ENCODE data around the gene DTX4. TPM values are rescaled to one million over a fixed set of nuclear protein-coding genes. Genes with fewer than 3 reads are reported as not detected.
A peak's percentile ranks its signal among the peaks of the same experiment; 100 is the strongest.

DTX4 gene
- total RNA-seq, 1 experiment from 2014 or later, result 7.6 TPM

- no peak for TF ChIP-seq CTCF (IDR thresholded peaks at IDR 0.05 in 2 of 3, conservative IDR thresholded peaks at IDR 0.05 in 1 of 3; ENCODE audit: borderline replicate concordance in 1 of 3, insufficient read depth in 1 of 3, low read depth in 2 of 3, low read length in 2 of 3)
- TF ChIP-seq ZNF274 (IDR thresholded peaks at IDR 0.05; ENCODE audit: low read depth, low read length), result no peak
- TF ChIP-seq CEBPB (IDR thresholded peaks at IDR 0.05; ENCODE audit: low read depth), result no peak
- no peak for TF ChIP-seq YY1 (IDR thresholded peaks at IDR 0.05; ENCODE audit: extremely low read depth, insufficient replicate concordance, low read depth, low read length)
- TF ChIP-seq RAD21 (IDR thresholded peaks at IDR 0.05; ENCODE audit: low read depth), result no peak
- TF ChIP-seq TCF7L2 (IDR thresholded peaks at IDR 0.05; ENCODE audit: borderline replicate concordance, extremely low read depth, insufficient read depth, insufficient read length), result no peak
- TF ChIP-seq ZFX (IDR thresholded peaks at IDR 0.05), result no peak
- no peak for TF ChIP-seq ATF3 (IDR thresholded peaks at IDR 0.05)
- TF ChIP-seq ELF1 (IDR thresholded peaks at IDR 0.05; ENCODE audit: borderline replicate concordance, low read depth), result no peak
- TF ChIP-seq SP1 (IDR thresholded peaks at IDR 0.05; ENCODE audit: low read depth), result no peak
These were observed 13.5 kb downstream of the DTX4 start (continued) for GRCh38 chr11:59185386-59185945.

DNA sequence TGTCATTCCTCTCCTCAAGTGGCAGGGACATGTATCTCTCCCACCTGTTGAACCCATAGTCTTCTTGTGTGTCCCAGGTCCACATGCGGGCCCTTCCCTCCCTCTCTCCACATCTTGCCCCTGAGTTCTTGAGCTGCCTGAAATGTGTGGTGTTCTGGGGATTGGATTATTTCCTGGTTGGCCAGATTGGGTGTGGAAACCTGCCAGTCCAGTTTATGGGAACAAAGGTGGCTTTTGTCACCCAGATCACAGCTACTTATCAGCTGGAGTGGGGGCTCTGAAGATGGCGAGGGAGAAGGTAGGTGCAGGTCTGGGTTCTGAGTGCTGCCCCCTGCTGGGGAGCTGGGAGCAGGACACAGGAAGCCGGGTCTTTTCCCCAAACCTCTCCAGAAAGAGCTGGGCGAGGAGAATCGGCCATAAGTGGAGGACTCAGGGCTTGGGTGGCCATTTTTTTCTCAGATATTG lies 14.2 kb downstream of the DTX4 start:
- peak; percentile 57 for DNase-seq (ENCODE audit: low read depth, low spot score)
- Histone ChIP-seq H3K27ac (ENCODE audit: low read depth, low read length) (no peak overlapping the region; the same call in 1 of the 2 replicates), H4K20me1 (ENCODE audit: insufficient read depth) (no peaks in the 10 kb centered on the region), H3K4me3 (replicated peaks in 1 of 2; ENCODE audit: low read depth in 1 of 2, low read length in 2 of 2) (peak overlapping the region in 1 of 2 experiments; percentile 7; a peak in 1 of 4 replicates), H3K9me2 (ENCODE audit: insufficient read depth) (no peaks in the 10 kb centered on the region), H3K36me3 (ENCODE audit: control insufficient read depth in 1 of 2, insufficient read depth in 2 of 2, low read length in 2 of 2) (no peaks in the 10 kb centered on the region), H3K4me2 (ENCODE audit: low read length) (peak overlapping the region; percentile 56), H3K4me1 (ENCODE audit: control insufficient read depth in 1 of 2, insufficient read depth in 2 of 2, low read length in 2 of 2) (peaks cover 13 to 20% of the 10 kb centered on the region in 2 experiments; a peak in 3 of 4 replicates), H3K79me2 (ENCODE audit: insufficient read depth, low read length) (no peaks in the 10 kb centered on the region), H3K9me3 (ENCODE audit: control insufficient read depth in 1 of 2, insufficient read depth in 1 of 2, low read depth in 1 of 2, low read length in 2 of 2) (no peaks in the 10 kb centered on the region), H3K9ac (ENCODE audit: low read length) (no peak overlapping the region), H3K27me3 (ENCODE audit: insufficient read depth, low read length) (no peaks in the 10 kb centered on the region), H2AFZ (ENCODE audit: low read depth, low read length, poor library complexity, severe bottlenecking) (no peak overlapping the region)
- ChIA-PET RAD21 (ENCODE audit: low non-redundant PET in 1 of 2, low total read pairs in 2 of 2, uncharacterized antibody in 2 of 2, unreplicated experiment in 2 of 2) (interaction anchor here (1.5 to 2.7 kb wide), 2 partner anchors 14 to 15 kb away, joined by 6 to 10 read pairs; partner anchors contain the start of gene DTX4 (in 2 of the 2)), CTCF (interaction anchor here (0.6 to 3.2 kb wide), 21 partner anchors 8 to 494 kb away, joined by 3 to 68 read pairs (median 3); partner anchors contain the start of genes DTX4, MPEG1 and PATL1), POLR2A (interaction anchor here (0.7 to 0.9 kb wide), 2 partner anchors 21 to 42 kb away, joined by 3 read pairs; no protein-coding TSS in a partner anchor)
- peak; percentile 92 for ATAC-seq
- intact Hi-C loops (cut with micrococcal nuclease), result loop anchor here (1.0 kb wide), 1 partner anchor 15 kb away; no protein-coding TSS in a partner anchor
- BruUV-seq (replicated peaks), result no TSS peak
- no peak; the same call in 1 of the 2 replicates for TF ChIP-seq JUND (IDR thresholded peaks at IDR 0.05)
- no peak for TF ChIP-seq POLR2A (IDR thresholded peaks at IDR 0.05; ENCODE audit: borderline replicate concordance, extremely low read depth, insufficient read depth, insufficient read length)
- no peak for TF ChIP-seq ZNF274 (IDR thresholded peaks at IDR 0.05; ENCODE audit: low read depth, low read length)
- no peak for TF ChIP-seq SRF (IDR thresholded peaks at IDR 0.05; ENCODE audit: low read depth)
- TF ChIP-seq TCF7L2 (IDR thresholded peaks at IDR 0.05; ENCODE audit: borderline replicate concordance, extremely low read depth, insufficient read depth, insufficient read length), result no peak
- TF ChIP-seq ZFX (IDR thresholded peaks at IDR 0.05), result no peak
- no peak for TF ChIP-seq ATF3 (IDR thresholded peaks at IDR 0.05)
- 0 out of 2 replicates have a peak, but pooled peaks have one; percentile 16 for TF ChIP-seq CBX3 (IDR thresholded peaks at IDR 0.05; ENCODE audit: low read depth)
- TF ChIP-seq, protein P1, sequence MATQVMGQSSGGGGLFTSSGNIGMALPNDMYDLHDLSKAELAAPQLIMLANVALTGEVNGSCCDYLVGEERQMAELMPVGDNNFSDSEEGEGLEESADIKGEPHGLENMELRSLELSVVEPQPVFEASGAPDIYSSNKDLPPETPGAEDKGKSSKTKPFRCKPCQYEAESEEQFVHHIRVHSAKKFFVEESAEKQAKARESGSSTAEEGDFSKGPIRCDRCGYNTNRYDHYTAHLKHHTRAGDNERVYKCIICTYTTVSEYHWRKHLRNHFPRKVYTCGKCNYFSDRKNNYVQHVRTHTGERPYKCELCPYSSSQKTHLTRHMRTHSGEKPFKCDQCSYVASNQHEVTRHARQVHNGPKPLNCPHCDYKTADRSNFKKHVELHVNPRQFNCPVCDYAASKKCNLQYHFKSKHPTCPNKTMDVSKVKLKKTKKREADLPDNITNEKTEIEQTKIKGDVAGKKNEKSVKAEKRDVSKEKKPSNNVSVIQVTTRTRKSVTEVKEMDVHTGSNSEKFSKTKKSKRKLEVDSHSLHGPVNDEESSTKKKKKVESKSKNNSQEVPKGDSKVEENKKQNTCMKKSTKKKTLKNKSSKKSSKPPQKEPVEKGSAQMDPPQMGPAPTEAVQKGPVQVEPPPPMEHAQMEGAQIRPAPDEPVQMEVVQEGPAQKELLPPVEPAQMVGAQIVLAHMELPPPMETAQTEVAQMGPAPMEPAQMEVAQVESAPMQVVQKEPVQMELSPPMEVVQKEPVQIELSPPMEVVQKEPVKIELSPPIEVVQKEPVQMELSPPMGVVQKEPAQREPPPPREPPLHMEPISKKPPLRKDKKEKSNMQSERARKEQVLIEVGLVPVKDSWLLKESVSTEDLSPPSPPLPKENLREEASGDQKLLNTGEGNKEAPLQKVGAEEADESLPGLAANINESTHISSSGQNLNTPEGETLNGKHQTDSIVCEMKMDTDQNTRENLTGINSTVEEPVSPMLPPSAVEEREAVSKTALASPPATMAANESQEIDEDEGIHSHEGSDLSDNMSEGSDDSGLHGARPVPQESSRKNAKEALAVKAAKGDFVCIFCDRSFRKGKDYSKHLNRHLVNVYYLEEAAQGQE (IDR thresholded peaks at IDR 0.05; ENCODE audit: low read depth), result no peak
- TF ChIP-seq CEBPB (IDR thresholded peaks at IDR 0.05; ENCODE audit: low read depth), result no peak
- no peak for TF ChIP-seq POLR2AphosphoS5 (IDR thresholded peaks at IDR 0.05; ENCODE audit: low read depth, low read length)
- 0 out of 2 replicates have a peak, but pooled peaks have one; percentile 32 for TF ChIP-seq MAX (IDR thresholded peaks at IDR 0.05)
- TF ChIP-seq SIN3A (IDR thresholded peaks at IDR 0.05; ENCODE audit: low read depth), result no peak
- peak; percentile 42; the same call in 1 of the 2 replicates for TF ChIP-seq RAD21 (IDR thresholded peaks at IDR 0.05; ENCODE audit: low read depth)

Data from HCT116 (cell line).